ENCODE measurements around the gene PAQR6. TPM values are rescaled to one million over a fixed set of nuclear protein-coding genes. Genes with fewer than 3 reads are reported as not detected.
A peak's percentile ranks its signal among the peaks of the same experiment; 100 is the strongest.

PAQR6 gene
- polyA plus RNA-seq, 4 donors = 3.0 to 8.7 (median 5.5) TPM

- FAIRE-seq = peak; percentile 75
- Histone ChIP-seq H3K36me3 (ENCODE audit: control insufficient read depth in 3 of 3, insufficient read depth in 2 of 3, low read depth in 1 of 3, low read length in 3 of 3) (peaks cover 0 to 14% (median 2%) of the 10 kb centered on the region in 3 donors), H3K4me3 (ENCODE audit: low read depth in 1 of 3, low read length in 3 of 3) (peak within 1 kb of the TSS; percentile 65 to 97 (median 71)), H3K27ac (ENCODE audit: low read depth in 1 of 3, low read length in 2 of 3) (peak within 1 kb of the TSS; percentile 71 to 90 (median 76)), H3K27me3 (ENCODE audit: control insufficient read depth in 3 of 3, insufficient read depth in 3 of 3, low read length in 3 of 3) (no peaks in the 10 kb centered on the region), H3K9me3 (ENCODE audit: control insufficient read depth in 2 of 2, insufficient read depth in 1 of 2, low read depth in 1 of 2, low read length in 1 of 2) (peaks cover 0 to 11% of the 10 kb centered on the region in 2 donors), H3K4me1 (ENCODE audit: control insufficient read depth in 3 of 3, insufficient read depth in 2 of 3, low read depth in 1 of 3, low read length in 2 of 3) (peaks cover 3 to 57% (median 6%) of the 10 kb centered on the region in 3 donors)
- peak; percentile 99 to 100 for DNase-seq
- 2 to 4% (median 2%) methylated on average over 59 of the region's 59 CpGs for WGBS, 3 donors
These were observed 54.2 kb downstream of the PAQR6 start, which contains the start of gene SLC25A44 for GRCh38 chr1:156193488-156194299. Gene SLC25A44 (plus strand): TSS chr1:156194104. CDS start chr1:156199848, 5,744 bp downstream.

Other genes with a start within 250 kb of the PAQR6 start
- 100 to 1,000 TPM; 133 to 316 (median 266) TPM for gene SSR2, start 227.1 kb downstream of the PAQR6 start, polyA plus RNA-seq
- gene UBQLN4, start 194.3 kb downstream of the PAQR6 start, polyA plus RNA-seq = 10 to 100 TPM; 14.1 to 37.1 (median 20.4) TPM
- gene LAMTOR2, start 193.3 kb downstream of the PAQR6 start, polyA plus RNA-seq = 100 to 1,000 TPM in 3 of 4 donors, 10 to 100 TPM in 1; 66.7 to 226 (median 148) TPM
- 100 to 1,000 TPM; 140 to 216 (median 169) TPM for gene RAB25, start 186.9 kb downstream of the PAQR6 start, polyA plus RNA-seq
- gene MEX3A, start 165.6 kb downstream of the PAQR6 start, polyA plus RNA-seq = 1 to 10 TPM in 2 of 4 donors, under 1 TPM in 2; under 0.01 to 5.6 (median 0.87) TPM
- 100 to 1,000 TPM in 3 of 4 donors, 10 to 100 TPM in 1; 89.7 to 168 (median 105) TPM for gene LMNA, start 133.3 kb downstream of the PAQR6 start, polyA plus RNA-seq
- gene SEMA4A, start 94.5 kb downstream of the PAQR6 start, polyA plus RNA-seq = 1 to 10 TPM in 3 of 4 donors, under 1 TPM in 1; 0.89 to 7.7 (median 1.8) TPM
- gene SLC25A44, start 54.0 kb downstream of the PAQR6 start, polyA plus RNA-seq = 10 to 100 TPM; 13.4 to 46.6 (median 17.3) TPM
- gene PMF1, start 35.0 kb downstream of the PAQR6 start, polyA plus RNA-seq = 10 to 100 TPM; 53.5 to 65.9 (median 62.2) TPM
- 1 to 10 TPM in 1 of 4 donors, under 1 TPM in 1, not detected in 2; 0.48 to 3.9 TPM for gene BGLAP, start 5.9 kb downstream of the PAQR6 start, polyA plus RNA-seq
- 10 to 100 TPM; 30.0 to 57.0 (median 43.3) TPM for gene SMG5, start 34.8 kb upstream of the PAQR6 start, polyA plus RNA-seq
- 1 to 10 TPM; 2.2 to 8.3 (median 4.6) TPM for gene TMEM79, start 36.3 kb upstream of the PAQR6 start, polyA plus RNA-seq
- gene GLMP, start 47.6 kb upstream of the PAQR6 start, polyA plus RNA-seq = 100 to 1,000 TPM in 1 of 4 donors, 10 to 100 TPM in 3; 30.7 to 263 (median 63.9) TPM
- not detected for gene VHLL, start 51.3 kb upstream of the PAQR6 start, polyA plus RNA-seq
- gene CCT3, start 90.2 kb upstream of the PAQR6 start, polyA plus RNA-seq = 100 to 1,000 TPM; 113 to 187 (median 155) TPM
- 1 to 10 TPM in 2 of 4 donors, under 1 TPM in 1, not detected in 1; 0.73 to 3.1 (median 1.0) TPM for gene TSACC, start 90.5 kb upstream of the PAQR6 start, polyA plus RNA-seq
- gene RHBG, start 121.2 kb upstream of the PAQR6 start, polyA plus RNA-seq = 10 to 100 TPM in 1 of 4 donors, 1 to 10 TPM in 2, under 1 TPM in 1; 0.27 to 55.2 (median 2.7) TPM

Measured in small intestine (tissue), 7 donors.